Gastrocnemius medialis (tissue), 4 donors: ENCODE measurements around the gene FNDC3A. TPM values are rescaled to one million over a fixed set of nuclear protein-coding genes. Genes with fewer than 3 reads are reported as not detected.
"Not testable (repeated sequence)": the region's sequence is repeated elsewhere in the genome, so short reads cannot be mapped to it uniquely, and the experiment has no call there.

Experiments
- ATAC-seq, 2 donors: fragments of 150-250 bp; one replicate each; pipeline ENCODE4 v1.9.1; 2016
- DNase-seq, 2 donors: peaks; one replicate each; pipeline ENCODE4 v3.0.0-alpha.2; 2019
- H3K27ac ChIP-seq, 4 donors: fragments of 200-600 bp; sonication (generic); 1 replicate in 1 of 4; 2 replicates in 3 of 4; pipeline ENCODE4 v1.5.1; 2016 to 2018; ENCODE audit warnings: mild to moderate bottlenecking in 2 of 4, moderate library complexity in 1 of 4
- H3K27me3 ChIP-seq, 3 donors: fragments of 200-600 bp; sonication (generic) in 2 of 3; 1 replicate in 1 of 3; 2 replicates in 2 of 3; pipeline versions ENCODE4 v1.5.1 to v1.6.0; 2016 to 2019; ENCODE audit warnings: mild to moderate bottlenecking in 1 of 3, moderate library complexity in 1 of 3
- H3K36me3 ChIP-seq, 2 donors: fragments of 200-600 bp; sonication (generic) in 1 of 2; one replicate each; pipeline ENCODE4 v1.5.1; 2017 to 2018
- H3K4me1 ChIP-seq, 2 donors: fragments of 200-600 bp; sonication (generic) in 1 of 2; one replicate each; pipeline ENCODE4 v1.5.1; 2016 to 2017; ENCODE audit warnings: mild to moderate bottlenecking in 2 of 2
- H3K4me3 ChIP-seq, 4 donors: fragments of 200-600 bp; sonication (generic) in 3 of 4; 1 replicate in 1 of 4; 2 replicates in 3 of 4; pipeline ENCODE4 v1.5.1; 2016 to 2019; ENCODE audit warnings: mild to moderate bottlenecking in 2 of 4
- H3K9me3 ChIP-seq, 3 donors: fragments of 200-600 bp; sonication (generic) in 2 of 3; 1 replicate in 1 of 3; 2 replicates in 2 of 3; pipeline ENCODE4 v1.5.1; 2016 to 2019
- POLR2A ChIP-seq, 2 donors: fragments of 450-650 bp; IDR thresholded peaks; one replicate each; pipeline ENCODE4 v1.6.1; 2017; ENCODE audit warnings: antibody characterized with exemption in 2 of 2, mild to moderate bottlenecking in 2 of 2, moderate library complexity in 2 of 2
- in situ Hi-C, 4 donors: fragments of 200-750 bp; cut with MboI; loops; one replicate each; pipeline versions ENCODE4 v1.15.0 to v1.8.0; 2017; ENCODE audit warnings: low sequenced_read_pairs in 4 of 4
- intact Hi-C: fragments of 100-400 bp; cut with DNase I; formaldehyde crosslinking; loops from one replicate; pipeline ENCODE4 v1.15.1; 2023; ENCODE audit warnings: low total_unique reads
- total RNA-seq, 4 donors: library from RNA; depleted of rRNA; stranded (reverse); fragments of >200 nt; gene quantifications; one replicate each; pipeline versions ENCODE4 v1.1.0 to v1.2.3, GENCODE V29; 2016
- TF ChIP-seq, protein P1 (sequence below), 5 experiments: fragments of 450-650 bp in 3 of 5; fragments of 200-600 bp in 2 of 5; sonication (generic) in 2 of 5; IDR thresholded peaks in 4 of 5; conservative IDR thresholded peaks in 1 of 5; 1 replicate in 4 of 5; 2 replicates in 1 of 5; pipeline ENCODE4 v1.5.1; 2016 to 2019; ENCODE audit warnings: antibody characterized with exemption in 5 of 5, mild to moderate bottlenecking in 3 of 5, moderate library complexity in 3 of 5

Gene FNDC3A
- total RNA-seq, 4 donors from 2014 or later: 9.6 to 18.3 (median 10.4) TPM

DNA sequence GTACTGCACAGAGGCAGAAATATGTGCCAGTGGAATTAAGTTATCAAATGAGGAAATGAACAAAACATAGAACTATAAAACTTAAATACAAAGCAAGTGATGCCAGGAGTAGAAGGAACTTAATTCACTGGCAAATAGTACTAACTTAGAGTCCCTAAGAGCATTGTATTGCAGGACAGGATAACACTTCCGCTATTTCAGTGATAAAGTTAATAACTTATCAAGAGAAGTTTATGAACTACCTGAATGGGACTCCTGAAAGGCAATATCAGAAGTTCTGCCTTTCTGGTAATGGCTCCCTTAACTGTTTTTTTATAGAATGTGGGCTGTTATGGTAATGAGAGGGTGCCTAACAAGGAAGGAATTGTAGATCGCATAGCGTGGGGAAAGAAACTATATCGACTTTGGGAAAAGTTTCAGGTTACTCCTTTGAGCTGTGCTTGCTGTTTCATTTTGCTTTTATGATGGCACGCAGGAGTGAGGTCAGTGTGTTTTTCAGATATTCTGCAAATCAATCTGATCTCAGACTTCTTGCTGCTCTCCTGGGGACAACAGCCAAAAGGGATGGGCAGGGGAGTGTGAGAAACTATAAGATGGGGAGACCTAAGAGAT, 149.1 kb downstream of the FNDC3A start:
- Histone ChIP-seq H3K36me3 (no peaks in the 10 kb centered on the region), H3K4me3 (no peak overlapping the region), H3K4me1 (peaks cover 7 to 13% of the 10 kb centered on the region in 2 donors), H3K27me3 (no peaks in the 10 kb centered on the region), H3K9me3 (no peaks in the 10 kb centered on the region), H3K27ac (peak overlapping the region in 1 of 4 donors; percentile 3)
- no peak for ATAC-seq
- no peak for TF ChIP-seq POLR2A (IDR thresholded peaks at IDR 0.05)
- TF ChIP-seq, protein P1, sequence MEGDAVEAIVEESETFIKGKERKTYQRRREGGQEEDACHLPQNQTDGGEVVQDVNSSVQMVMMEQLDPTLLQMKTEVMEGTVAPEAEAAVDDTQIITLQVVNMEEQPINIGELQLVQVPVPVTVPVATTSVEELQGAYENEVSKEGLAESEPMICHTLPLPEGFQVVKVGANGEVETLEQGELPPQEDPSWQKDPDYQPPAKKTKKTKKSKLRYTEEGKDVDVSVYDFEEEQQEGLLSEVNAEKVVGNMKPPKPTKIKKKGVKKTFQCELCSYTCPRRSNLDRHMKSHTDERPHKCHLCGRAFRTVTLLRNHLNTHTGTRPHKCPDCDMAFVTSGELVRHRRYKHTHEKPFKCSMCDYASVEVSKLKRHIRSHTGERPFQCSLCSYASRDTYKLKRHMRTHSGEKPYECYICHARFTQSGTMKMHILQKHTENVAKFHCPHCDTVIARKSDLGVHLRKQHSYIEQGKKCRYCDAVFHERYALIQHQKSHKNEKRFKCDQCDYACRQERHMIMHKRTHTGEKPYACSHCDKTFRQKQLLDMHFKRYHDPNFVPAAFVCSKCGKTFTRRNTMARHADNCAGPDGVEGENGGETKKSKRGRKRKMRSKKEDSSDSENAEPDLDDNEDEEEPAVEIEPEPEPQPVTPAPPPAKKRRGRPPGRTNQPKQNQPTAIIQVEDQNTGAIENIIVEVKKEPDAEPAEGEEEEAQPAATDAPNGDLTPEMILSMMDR (IDR thresholded peaks at IDR 0.05 in 4 of 5, conservative IDR thresholded peaks at IDR 0.05 in 1 of 5): no peak
- in situ Hi-C loops: loop anchor here in 1 of 4 donors (25.0 kb wide), 1 partner anchor 313 kb away; the partner anchor contains the start of genes CAB39L and SETDB2
- intact Hi-C loops: no loop called here
- no peak for DNase-seq

DNA sequence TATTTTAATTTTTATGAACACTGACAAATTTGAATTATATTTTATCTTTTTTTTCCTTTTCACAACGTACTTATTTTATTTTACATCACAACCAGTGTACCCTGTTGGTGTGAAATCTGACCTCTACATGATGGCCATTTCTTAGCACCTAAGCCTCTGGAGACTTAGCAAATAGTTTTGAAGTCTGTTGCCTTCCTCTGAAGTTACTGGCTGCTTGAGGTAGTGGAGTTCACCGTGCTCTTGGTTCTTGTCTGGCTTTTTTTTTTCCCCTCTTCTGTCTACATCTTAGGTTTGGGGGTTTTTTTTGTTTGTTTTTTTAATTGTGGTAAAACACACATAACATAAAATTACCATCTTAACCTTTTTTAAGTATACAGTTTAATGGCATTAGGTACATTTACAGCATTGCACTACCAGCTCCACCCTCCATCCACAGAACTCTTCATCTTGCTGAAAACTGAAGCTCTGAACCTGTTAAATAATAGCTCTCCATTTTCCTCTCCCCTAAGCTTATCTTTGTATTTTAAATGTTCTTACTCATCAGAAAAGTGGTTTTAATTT, 150.3 kb downstream of the FNDC3A start:
- no peak for TF ChIP-seq POLR2A (IDR thresholded peaks at IDR 0.05)
- TF ChIP-seq, protein P1 (IDR thresholded peaks at IDR 0.05 in 4 of 5, conservative IDR thresholded peaks at IDR 0.05 in 1 of 5): no peak
- in situ Hi-C loops: no loop called here
- no peak for ATAC-seq
- no peak overlapping the region for H3K4me3 ChIP-seq
- intact Hi-C loops: no loop called here
- H3K9me3 ChIP-seq: no peaks in the 10 kb centered on the region
- H3K27me3 ChIP-seq: no peaks in the 10 kb centered on the region
- H3K36me3 ChIP-seq: peaks cover 0 to 4% of the 10 kb centered on the region in 2 donors
- no peak overlapping the region for H3K27ac ChIP-seq
- H3K4me1 ChIP-seq: peaks cover 7 to 13% of the 10 kb centered on the region in 2 donors
- no peak for DNase-seq

DNA sequence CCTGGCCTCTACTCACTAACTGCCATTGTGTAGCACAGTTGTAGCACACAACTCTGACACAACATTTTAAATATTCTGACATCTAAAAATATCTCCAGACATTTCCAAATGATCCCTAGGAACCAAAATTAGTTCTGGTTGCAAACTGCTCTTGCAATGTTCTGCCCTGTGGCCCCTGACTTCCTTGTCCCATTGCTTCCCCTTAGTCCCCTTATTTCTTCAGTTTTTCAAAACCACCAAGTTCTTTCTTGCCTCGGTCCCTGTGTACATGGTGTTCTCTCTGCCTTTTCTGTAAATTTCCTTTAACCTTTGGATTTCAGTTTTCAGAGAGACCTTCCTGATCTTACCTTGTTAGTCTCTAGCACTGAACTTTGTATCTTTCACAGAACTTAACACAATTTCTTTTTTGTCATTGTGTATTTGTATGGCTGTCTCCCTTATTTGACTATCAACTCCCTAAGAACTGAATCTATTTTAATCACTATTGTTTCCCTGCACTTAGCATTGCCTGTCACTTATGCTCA, 156.8 kb downstream of the FNDC3A start:
- H3K36me3 ChIP-seq: peaks cover 0 to 42% of the 10 kb centered on the region in 2 donors
- in situ Hi-C loops: no loop called here

DNA sequence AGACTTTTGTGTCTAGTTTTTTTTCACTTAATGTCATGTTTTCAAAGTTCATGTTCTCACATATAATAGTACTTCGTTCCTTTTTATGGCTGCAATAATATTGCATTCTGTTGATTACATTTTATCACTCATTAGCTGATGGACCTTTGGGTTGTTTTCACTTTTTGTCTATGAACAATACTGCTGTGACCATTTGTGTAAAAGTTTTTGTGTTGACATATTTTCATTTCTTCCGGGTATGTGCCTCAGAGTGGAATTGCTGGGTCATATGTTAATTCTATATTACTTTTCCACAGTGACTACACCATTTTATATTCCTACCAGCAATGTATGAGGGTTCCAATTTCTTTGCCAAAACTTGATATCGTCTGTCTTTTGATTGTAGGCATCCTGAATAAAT, 158.6 kb downstream of the FNDC3A start:
- Histone ChIP-seq H3K27ac (no peak overlapping the region), H3K27me3 (no peaks in the 10 kb centered on the region), H3K36me3 (peaks cover 0 to 45% of the 10 kb centered on the region in 2 donors), H3K9me3 (no peaks in the 10 kb centered on the region), H3K4me1 (peaks cover 0 to 17% of the 10 kb centered on the region in 2 donors), H3K4me3 (no peak overlapping the region)
- no peak for DNase-seq
- in situ Hi-C loops: no loop called here
- ATAC-seq: no peak
- TF ChIP-seq POLR2A (IDR thresholded peaks at IDR 0.05): no peak
- TF ChIP-seq, protein P1 (IDR thresholded peaks at IDR 0.05 in 4 of 5, conservative IDR thresholded peaks at IDR 0.05 in 1 of 5): no peak
- intact Hi-C loops: no loop called here

More for the DNA sequence above, 156.8 kb downstream of the FNDC3A start:
- ATAC-seq (no peak), DNase-seq (no peak)
- TF ChIP-seq POLR2A (IDR thresholded peaks at IDR 0.05): no peak
- TF ChIP-seq, protein P1 (IDR thresholded peaks at IDR 0.05 in 4 of 5, conservative IDR thresholded peaks at IDR 0.05 in 1 of 5): no peak
- Histone ChIP-seq H3K27ac (peak overlapping the region in 1 of 4 donors; percentile 45), H3K4me3 (no peak overlapping the region), H3K27me3 (no peaks in the 10 kb centered on the region), H3K9me3 (no peaks in the 10 kb centered on the region), H3K4me1 (peaks cover 0 to 17% of the 10 kb centered on the region in 2 donors)
- intact Hi-C loops: no loop called here

DNA sequence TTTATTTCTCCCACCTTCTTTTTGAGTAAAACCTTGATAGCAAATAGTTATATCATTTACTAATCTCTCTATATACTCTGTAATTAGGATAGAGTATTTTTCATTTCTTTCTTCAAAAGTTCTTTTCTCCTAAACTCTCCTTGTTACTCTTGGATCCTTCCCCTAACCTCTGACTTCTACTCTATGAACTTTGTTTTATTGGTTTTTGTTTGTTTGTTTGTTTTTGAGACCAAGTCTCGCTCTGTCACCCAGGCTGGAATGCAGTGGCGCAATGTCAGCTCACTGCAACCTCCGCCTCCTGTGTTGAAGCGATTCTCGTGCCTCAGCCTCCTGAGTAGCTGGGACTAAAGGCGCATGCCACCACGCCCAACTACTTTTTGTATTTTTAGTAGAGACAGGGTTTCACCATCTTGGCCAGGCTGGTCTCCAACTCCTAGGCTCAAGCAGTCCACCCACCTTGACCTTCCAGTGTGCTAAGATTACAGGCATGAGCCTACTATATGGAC, 161.5 kb downstream of the FNDC3A start:
- Histone ChIP-seq H3K4me1 (peaks cover 0 to 15% of the 10 kb centered on the region in 2 donors), H3K36me3 (peaks cover 0 to 42% of the 10 kb centered on the region in 2 donors)
- DNase-seq, H3K27ac ChIP-seq, intact Hi-C loops, H3K9me3 ChIP-seq, H3K4me3 ChIP-seq, H3K27me3 ChIP-seq, in situ Hi-C loops, ATAC-seq: not testable (repeated sequence)
